Measurements from ENCODE around the gene SFRP5. TPM values are rescaled to one million over a fixed set of nuclear protein-coding genes. Genes with fewer than 3 reads are reported as not detected.

SFRP5 gene
- total RNA-seq, 1 experiment from 2014 or later = not detected

DNA sequence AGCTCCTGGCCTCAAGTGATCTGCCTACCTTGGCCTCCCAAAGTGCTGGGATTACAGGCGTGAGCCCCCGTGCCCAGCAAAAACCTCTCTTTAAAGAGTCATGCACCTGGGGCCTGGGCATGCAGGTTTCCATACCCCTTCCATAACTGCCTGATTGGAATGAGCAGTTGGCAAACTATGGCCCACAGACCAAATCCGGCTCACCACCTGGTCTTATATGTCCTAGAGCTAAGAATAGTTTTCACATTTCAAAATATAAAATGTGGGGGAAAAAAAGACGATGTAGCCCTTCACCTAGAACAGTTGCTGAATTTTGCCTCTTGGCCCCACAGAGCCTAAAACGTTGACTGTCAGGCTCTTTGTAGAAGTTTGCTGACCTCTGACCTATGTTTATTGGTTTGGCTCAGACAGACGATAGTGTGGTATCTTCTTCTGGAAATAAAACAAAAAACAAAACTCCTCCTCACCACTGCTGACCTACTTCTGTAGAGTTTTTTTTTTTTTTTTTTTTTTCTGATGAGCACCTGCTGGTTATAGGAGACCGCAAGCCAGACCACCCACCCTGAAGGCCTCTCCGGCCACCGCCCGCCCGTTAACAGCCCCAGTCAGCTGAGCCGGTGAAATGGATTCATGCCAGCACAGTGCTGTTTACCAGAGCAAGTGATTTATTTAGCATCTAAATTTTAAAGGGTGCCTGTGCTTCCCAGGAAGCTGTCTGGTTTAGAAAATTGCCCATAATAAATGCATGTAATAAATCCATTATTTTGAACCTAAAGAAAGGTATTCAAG lies 33.5 kb upstream of the SFRP5 start (continued):
- TF ChIP-seq RAD21 (IDR thresholded peaks at IDR 0.05; ENCODE audit: low read depth) (no peak), EGR1 (IDR thresholded peaks at IDR 0.05; ENCODE audit: low read depth) (no peak), MAX (IDR thresholded peaks at IDR 0.05) (no peak), POLR2AphosphoS5 (IDR thresholded peaks at IDR 0.05; ENCODE audit: low read depth, low read length) (no peak)

- POLR2A ChIA-PET = no interaction called here
- no peak overlapping the region for H3K4me3 ChIP-seq (replicated peaks in 1 of 2; ENCODE audit: low read depth in 1 of 2, low read length in 2 of 2)
- H4K20me1 ChIP-seq (ENCODE audit: insufficient read depth) = no peaks in the 10 kb centered on the region
- DNase-seq (ENCODE audit: low read depth, low spot score) (no peak), ATAC-seq (no peak)
- H3K79me2 ChIP-seq (ENCODE audit: insufficient read depth, low read length) = no peaks in the 10 kb centered on the region
- RAD21 ChIA-PET (ENCODE audit: low non-redundant PET in 1 of 2, low total read pairs in 2 of 2, uncharacterized antibody in 2 of 2, unreplicated experiment in 2 of 2) = no interaction called here
- no peaks in the 10 kb centered on the region for H3K36me3 ChIP-seq (ENCODE audit: control insufficient read depth in 1 of 2, insufficient read depth in 2 of 2, low read length in 2 of 2)
- no peaks in the 10 kb centered on the region for H3K9me2 ChIP-seq (ENCODE audit: insufficient read depth)
- no peak overlapping the region for H2AFZ ChIP-seq (ENCODE audit: low read depth, low read length, poor library complexity, severe bottlenecking)
- intact Hi-C loops (cut with micrococcal nuclease) = no loop called here
- no peaks in the 10 kb centered on the region; a peak in 1 of 4 replicates for H3K9me3 ChIP-seq (ENCODE audit: control insufficient read depth in 1 of 2, insufficient read depth in 1 of 2, low read depth in 1 of 2, low read length in 2 of 2)
- H3K4me1 ChIP-seq (ENCODE audit: control insufficient read depth in 1 of 2, insufficient read depth in 2 of 2, low read length in 2 of 2) = peaks cover 0 to 7% of the 10 kb centered on the region in 2 experiments; a peak in 2 of 4 replicates
- no peak overlapping the region for H3K9ac ChIP-seq (ENCODE audit: low read length)
- no peak overlapping the region for H3K4me2 ChIP-seq (ENCODE audit: low read length)
- CTCF ChIA-PET = interaction anchor here (0.6 to 1.4 kb wide), 3 partner anchors 10 to 240 kb away, joined by 3 to 4 read pairs (median 3); no protein-coding TSS in a partner anchor
- H3K27ac ChIP-seq (ENCODE audit: low read depth, low read length) = no peak overlapping the region
- H3K27me3 ChIP-seq (ENCODE audit: insufficient read depth, low read length) = no peaks in the 10 kb centered on the region; the same call in 1 of the 2 replicates
- no TSS peak for BruUV-seq (replicated peaks)
- no peak for TF ChIP-seq ZNF274 (IDR thresholded peaks at IDR 0.05; ENCODE audit: low read depth, low read length)
- TF ChIP-seq RAD21 (IDR thresholded peaks at IDR 0.05; ENCODE audit: low read depth) = no peak
- no peak for TF ChIP-seq SRF (IDR thresholded peaks at IDR 0.05; ENCODE audit: low read depth)
- no peak for TF ChIP-seq EZH2 (IDR thresholded peaks at IDR 0.05)
- no peak for TF ChIP-seq CTCF (IDR thresholded peaks at IDR 0.05 in 2 of 3, conservative IDR thresholded peaks at IDR 0.05 in 1 of 3; ENCODE audit: borderline replicate concordance in 1 of 3, insufficient read depth in 1 of 3, low read depth in 2 of 3, low read length in 2 of 3)
- TF ChIP-seq CEBPB (IDR thresholded peaks at IDR 0.05; ENCODE audit: low read depth) = no peak
- TF ChIP-seq ELF1 (IDR thresholded peaks at IDR 0.05; ENCODE audit: borderline replicate concordance, low read depth) = no peak
- TF ChIP-seq SIN3A (IDR thresholded peaks at IDR 0.05; ENCODE audit: low read depth) = no peak
- TF ChIP-seq EZH2phosphoT487 (IDR thresholded peaks at IDR 0.05; ENCODE audit: borderline replicate concordance) = no peak
- TF ChIP-seq EGR1 (IDR thresholded peaks at IDR 0.05; ENCODE audit: low read depth) = no peak
- no peak for TF ChIP-seq YY1 (IDR thresholded peaks at IDR 0.05; ENCODE audit: extremely low read depth, insufficient replicate concordance, low read depth, low read length)
- no peak for TF ChIP-seq REST (IDR thresholded peaks at IDR 0.05; ENCODE audit: low read depth)
- no peak for TF ChIP-seq JUND (IDR thresholded peaks at IDR 0.05)
- no peak for TF ChIP-seq TCF7L2 (IDR thresholded peaks at IDR 0.05; ENCODE audit: borderline replicate concordance, extremely low read depth, insufficient read depth, insufficient read length)
Observed at GRCh38 chr10:97801422-97801821, 29.6 kb upstream of the SFRP5 start.

Data from HCT116 (cell line).